ENCODE results near the gene CAMTA1.
A peak's percentile ranks its signal among the peaks of the same experiment; 100 is the strongest.

The CAMTA1 gene

GRCh38 chr1:7629465-7630195 lies 844.4 kb downstream of the CAMTA1 start:
- no peak for TF ChIP-seq CTCF (IDR thresholded peaks at IDR 0.05; ENCODE audit: insufficient read depth, missing control alignments)
- FAIRE-seq = no peak
- no peak for DNase-seq (ENCODE audit: insufficient read length, low spot score)

DNA sequence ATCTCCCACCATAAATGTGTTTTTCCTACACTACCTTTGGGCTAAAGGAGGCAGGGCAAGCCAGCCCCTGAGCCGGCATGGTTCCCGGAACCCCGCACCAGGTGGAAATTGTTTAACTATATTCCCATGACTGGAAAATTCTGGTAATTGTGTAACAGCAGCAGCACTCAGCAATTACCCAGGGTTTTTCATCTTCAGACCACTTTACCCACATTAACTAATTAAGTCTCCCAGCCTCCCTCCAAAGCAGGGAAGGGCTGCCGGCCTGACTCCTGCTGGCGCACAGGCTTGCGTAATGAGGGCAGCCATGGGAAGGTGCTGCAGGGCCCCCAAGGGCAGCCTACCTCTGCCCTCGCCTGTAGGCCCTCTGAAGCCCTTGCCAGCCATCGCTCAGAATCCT lies 845.1 kb downstream of the CAMTA1 start:
- TF ChIP-seq CTCF (IDR thresholded peaks at IDR 0.05; ENCODE audit: insufficient read depth, missing control alignments) = no peak
- FAIRE-seq (no peak), DNase-seq (ENCODE audit: insufficient read length, low spot score) (peak; percentile 46)

DNA sequence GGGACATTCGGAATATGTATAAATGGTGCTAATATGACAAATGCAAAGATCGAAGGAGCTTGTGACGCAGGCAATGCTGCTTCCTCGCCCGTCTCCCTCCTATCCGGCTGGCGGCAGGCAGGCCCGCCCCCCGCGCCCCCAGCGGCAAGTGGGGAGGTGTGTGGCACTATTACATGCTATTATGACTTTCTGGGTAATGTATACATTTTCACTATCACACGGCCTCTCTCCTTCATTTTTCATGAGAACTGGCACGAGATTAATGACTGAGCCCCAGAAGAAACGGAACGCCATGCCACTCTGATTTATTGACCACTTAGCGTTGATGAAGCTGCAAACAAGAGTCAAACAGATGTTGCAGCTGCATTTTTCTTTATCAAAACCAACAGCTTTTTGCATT lies 846.9 kb downstream of the CAMTA1 start:
- TF ChIP-seq CTCF (IDR thresholded peaks at IDR 0.05; ENCODE audit: insufficient read depth, missing control alignments) = no peak
- FAIRE-seq = no peak

GRCh38 chr1:7632681-7633080 lies 847.4 kb downstream of the CAMTA1 start:
- TF ChIP-seq CTCF (IDR thresholded peaks at IDR 0.05; ENCODE audit: insufficient read depth, missing control alignments) = no peak
- no peak for DNase-seq (ENCODE audit: insufficient read length, low spot score)
- FAIRE-seq = no peak

More for the DNA sequence above, 846.9 kb downstream of the CAMTA1 start:
- DNase-seq (ENCODE audit: insufficient read length, low spot score) = no peak

DNA sequence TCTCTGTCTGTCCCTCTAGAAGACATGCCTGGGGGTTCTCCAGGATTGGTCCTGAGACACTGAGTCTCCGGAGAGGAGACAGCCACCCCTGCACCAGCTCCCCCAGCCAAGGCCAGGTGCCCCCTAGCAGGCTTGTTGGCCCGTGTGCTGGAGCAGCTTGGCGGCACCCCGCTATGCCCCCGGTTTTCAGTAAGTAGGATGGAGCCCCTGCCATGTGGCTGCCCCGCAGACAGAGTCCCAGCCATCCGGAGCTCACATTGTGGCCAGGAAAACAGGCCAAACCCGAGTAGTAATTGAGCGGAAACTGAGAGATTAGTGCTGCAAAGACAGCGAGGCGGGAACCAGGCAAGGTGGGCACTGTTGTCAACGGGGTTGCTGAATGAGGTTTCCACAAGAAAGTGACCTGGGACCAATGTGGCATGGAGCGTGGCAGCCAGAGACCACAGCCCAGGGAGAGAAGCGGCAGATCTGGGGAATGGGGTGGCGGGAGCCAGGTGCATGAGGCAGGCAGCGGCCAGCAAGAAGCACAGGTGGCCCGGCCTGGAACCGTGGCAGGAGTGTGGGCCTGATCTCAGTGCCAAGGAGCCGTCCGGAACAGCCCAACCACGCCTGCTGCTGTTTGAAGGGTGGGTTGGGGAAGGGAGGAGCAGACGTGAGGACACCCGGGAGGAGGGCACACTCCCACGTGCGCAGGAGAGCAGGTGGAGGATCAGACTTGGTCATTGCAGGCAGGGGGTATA lies 848.4 kb downstream of the CAMTA1 start:
- no peak for TF ChIP-seq CTCF (IDR thresholded peaks at IDR 0.05; ENCODE audit: insufficient read depth, missing control alignments)
- no peak for FAIRE-seq
- no peak for DNase-seq (ENCODE audit: insufficient read length, low spot score)

GRCh38 chr1:7634546-7635240 lies 849.4 kb downstream of the CAMTA1 start:
- FAIRE-seq (no peak), DNase-seq (ENCODE audit: insufficient read length, low spot score) (no peak)
- TF ChIP-seq CTCF (IDR thresholded peaks at IDR 0.05; ENCODE audit: insufficient read depth, missing control alignments) = no peak
